SK-N-SH (cell line): ENCODE results near the gene VAV1. TPM values are rescaled to one million over a fixed set of nuclear protein-coding genes. Genes with fewer than 3 reads are reported as not detected.
"Not testable (repeated sequence)": the region's sequence is repeated elsewhere in the genome, so short reads cannot be mapped to it uniquely, and the experiment has no call there.

Experiments
- CTCF ChIA-PET: fragments of 300-600, 350-600 bp; formaldehyde crosslinking; extraction: SDS; loops from one replicate; lab custom pipeline; 2021; lab: Yijun Ruan, JAX
- POLR2A ChIA-PET: fragments of 350-600 bp; sonication (Branson Sonifier 250); formaldehyde crosslinking; extraction: SDS; loops from one replicate; lab custom pipeline; 2020; ENCODE audit warnings: antibody characterized with exemption, inconsistent platforms; lab: Yijun Ruan, JAX
- DNase-seq: peaks from one replicate; pipeline ENCODE4 v3.0.0; 2012
- H2AFZ ChIP-seq: fragments of 200-600 bp; sonication (generic); 2 replicates; pipeline ENCODE4 v1.8.1; 2016; ENCODE audit warnings: antibody characterized with exemption, mild to moderate bottlenecking, low read depth
- H3F3A ChIP-seq: fragments of 200-600 bp; sonication (generic); replicated peaks from 2 replicates; pipeline ENCODE3; 2016; ENCODE audit warnings: antibody characterized with exemption, mild to moderate bottlenecking; ENCODE audit not compliant: insufficient read depth
- H3K27ac ChIP-seq, 2 experiments: fragments of 200-500 bp in 1 of 2; fragments of 200-600 bp in 1 of 2; sonication (Bioruptor generic) in 1 of 2; sonication (generic), shearing (Covaris generic) in 1 of 2; 2 replicates each; pipeline versions ENCODE4 v1.5.1 to v1.6.1; 2014 to 2016; ENCODE audit warnings: low read depth in 2 of 2, inconsistent platforms in 1 of 2, low read length in 1 of 2, mild to moderate bottlenecking in 1 of 2, mixed read lengths in 1 of 2
- H3K27me3 ChIP-seq: fragments of 200-600 bp; sonication (generic), shearing (Covaris generic); 2 replicates; pipeline ENCODE4 v1.6.1; 2016; ENCODE audit warnings: mixed run types; ENCODE audit not compliant: insufficient read depth
- H3K36me3 ChIP-seq, 2 experiments: fragments of 200-500 bp in 1 of 2; fragments of 200-600 bp in 1 of 2; sonication (Bioruptor generic) in 1 of 2; sonication (generic) in 1 of 2; replicated peaks in 1 of 2; 2 replicates each; pipeline versions ENCODE3 to v1.5.1; 2014 to 2016; ENCODE audit warnings: low read length in 1 of 2, mild to moderate bottlenecking in 1 of 2; ENCODE audit not compliant: insufficient read depth in 2 of 2, control insufficient read depth in 1 of 2
- H3K4me1 ChIP-seq, 2 experiments: fragments of 200-500 bp in 1 of 2; fragments of 200-600 bp in 1 of 2; sonication (Bioruptor generic) in 1 of 2; sonication (generic), shearing (Covaris generic) in 1 of 2; 2 replicates each; pipeline versions ENCODE4 v1.5.1 to v1.6.1; 2014 to 2016; ENCODE audit warnings: low read depth in 1 of 2, low read length in 1 of 2, mixed run types in 1 of 2; ENCODE audit not compliant: insufficient read depth in 2 of 2, control insufficient read depth in 1 of 2
- H3K4me2 ChIP-seq: fragments of 200-600 bp; sonication (generic), shearing (Covaris generic); 2 replicates; pipeline ENCODE4 v1.6.1; 2017; ENCODE audit warnings: mixed run types
- H3K4me3 ChIP-seq, 2 experiments: fragments of 200-500 bp in 1 of 2; fragments of 200-600 bp in 1 of 2; sonication (Bioruptor generic) in 1 of 2; sonication (generic), shearing (Covaris generic) in 1 of 2; 2 replicates each; pipeline versions ENCODE4 v1.5.1 to v1.8.1; 2014 to 2016; ENCODE audit warnings: low read depth in 2 of 2, inconsistent platforms in 1 of 2, low read length in 1 of 2, mild to moderate bottlenecking in 1 of 2, mixed read lengths in 1 of 2, moderate library complexity in 1 of 2
- H3K79me2 ChIP-seq: fragments of 200-600 bp; sonication (generic); 2 replicates; pipeline ENCODE4 v1.8.1; 2017; ENCODE audit warnings: mild to moderate bottlenecking; ENCODE audit not compliant: insufficient read depth
- H3K9ac ChIP-seq: fragments of 200-600 bp; sonication (generic); 2 replicates; pipeline ENCODE4 v1.6.1; 2017; ENCODE audit warnings: mixed run types
- H3K9me2 ChIP-seq: fragments of 200-600 bp; sonication (generic); 2 replicates; pipeline ENCODE4 v1.6.1; 2017; ENCODE audit warnings: mixed run types
- H3K9me3 ChIP-seq: fragments of 200-600 bp; sonication (generic); 2 replicates; pipeline ENCODE4 v1.6.1; 2017; ENCODE audit warnings: mixed run types, mild to moderate bottlenecking, moderate library complexity
- H4K20me1 ChIP-seq: fragments of 200-600 bp; sonication (generic); 2 replicates; pipeline ENCODE4 v1.6.1; 2017; ENCODE audit warnings: mild to moderate bottlenecking, mixed run types; ENCODE audit not compliant: insufficient read depth
- ELF1 ChIP-seq: IDR thresholded peaks from 2 replicates; pipeline ENCODE4 v1.4.0; 2012
- EZH2phosphoT487 ChIP-seq: fragments of 200-600 bp; sonication (generic); IDR thresholded peaks from 2 replicates; pipeline ENCODE4 v1.6.1; 2017; ENCODE audit warnings: low read depth, mixed run types, mild to moderate bottlenecking, antibody characterized with exemption, moderate library complexity, borderline replicate concordance
- FOSL2 ChIP-seq: IDR thresholded peaks from 2 replicates; pipeline ENCODE4 v1.4.0; 2012; ENCODE audit warnings: low read depth, mild to moderate bottlenecking, moderate library complexity, borderline replicate concordance
- FOXM1 ChIP-seq: IDR thresholded peaks from 2 replicates; pipeline ENCODE4 v1.4.0; 2012; ENCODE audit warnings: low read depth, mild to moderate bottlenecking
- GABPA ChIP-seq: IDR thresholded peaks from 2 replicates; pipeline ENCODE4 v1.4.0; 2012; ENCODE audit warnings: low read depth, mild to moderate bottlenecking
- GATA2 ChIP-seq: sonication (generic); formaldehyde crosslinking; IDR thresholded peaks from 2 replicates; pipeline ENCODE4 v1.5.0; 2020; ENCODE audit warnings: mild to moderate bottlenecking, missing genetic modification reagents
- NFIC ChIP-seq: IDR thresholded peaks from 2 replicates; pipeline ENCODE4 v1.4.0; 2012; ENCODE audit warnings: borderline replicate concordance
- POLR2AphosphoS5 ChIP-seq: IDR thresholded peaks from 2 replicates; pipeline ENCODE4 v1.6.1; 2012; ENCODE audit warnings: low read depth, low read length
- RAD21 ChIP-seq: IDR thresholded peaks from 2 replicates; pipeline ENCODE4 v1.6.1; 2012; ENCODE audit warnings: mild to moderate bottlenecking, low read length
- RCOR1 ChIP-seq: fragments of 150-350 bp; IDR thresholded peaks from 2 replicates; pipeline ENCODE4 v1.6.1; 2017; ENCODE audit warnings: antibody characterized with exemption, low read length
- RXRA ChIP-seq: IDR thresholded peaks from 2 replicates; pipeline ENCODE4 v1.4.0; 2012; ENCODE audit warnings: low read depth, mild to moderate bottlenecking, borderline replicate concordance
- SMC3 ChIP-seq: IDR thresholded peaks from 2 replicates; pipeline ENCODE4 v1.6.1; 2012; ENCODE audit warnings: low read depth, low read length, improper control_type of control experiment
- TCF12 ChIP-seq: IDR thresholded peaks from 2 replicates; pipeline ENCODE4 v1.4.0; 2012
- USF2 ChIP-seq: fragments of 150-350 bp; IDR thresholded peaks from 2 replicates; pipeline ENCODE4 v1.6.1; 2017; ENCODE audit warnings: antibody characterized with exemption, low read length, low read depth, borderline replicate concordance
- YY1 ChIP-seq: IDR thresholded peaks from 2 replicates; pipeline ENCODE4 v1.4.0; 2012; ENCODE audit warnings: low read depth, mild to moderate bottlenecking
- WGBS: methylation state at CpG from one replicate; pipeline ENCODE4 v1.1.6; 2017; ENCODE audit warnings: low lambda C conversion rate; 5-methylcytosine and 5-hydroxymethylcytosine counted together
- polyA plus RNA-seq, 3 experiments: library from polyadenylated mRNA; depleted of rRNA; stranded (reverse); fragments of >200 nt; gene quantifications; 2 replicates each; pipeline ENCODE4 v1.2.3, GENCODE V29; 2012
- TF ChIP-seq, protein P1 (sequence below): fragments of 150-350 bp; IDR thresholded peaks from 2 replicates; pipeline ENCODE4 v1.6.1; 2016; ENCODE audit warnings: mild to moderate bottlenecking, low read depth, low read length
- TF ChIP-seq, protein P2 (sequence below): IDR thresholded peaks from 2 replicates; pipeline ENCODE4 v1.6.1; 2012; ENCODE audit warnings: mild to moderate bottlenecking, low read depth, low read length, moderate library complexity
- TF ChIP-seq, protein P3 (sequence below): IDR thresholded peaks from 2 replicates; pipeline ENCODE4 v1.4.0; 2012; ENCODE audit warnings: low read depth

Gene VAV1
- polyA plus RNA-seq, 1 of the 3 experiments (the other 2 are of a cell fraction), result 0.02 TPM

DNA sequence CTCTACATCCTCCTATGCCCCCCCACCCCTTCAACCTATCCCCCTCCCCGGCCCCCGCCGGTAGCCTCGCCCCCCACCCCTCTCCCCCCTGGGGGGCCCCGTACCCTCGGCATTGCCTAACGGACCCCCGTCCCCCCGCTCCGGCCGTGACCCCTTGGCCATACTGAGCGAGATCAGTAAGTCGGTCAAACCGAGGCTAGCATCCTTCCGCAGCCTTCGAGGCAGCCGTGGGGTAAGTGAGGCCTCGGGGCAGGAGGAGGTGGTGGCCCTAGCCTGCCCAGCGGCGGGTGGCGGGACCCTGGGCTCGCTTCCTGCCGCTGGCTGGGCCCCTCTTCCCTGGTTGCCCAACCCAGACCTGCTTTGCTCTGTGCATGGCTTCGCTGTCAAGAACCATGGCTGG, 26.5 kb upstream of the VAV1 start:
- no peak overlapping the region for H3K27ac ChIP-seq
- no peak overlapping the region for H3K4me2 ChIP-seq
- H3K27me3 ChIP-seq, result no peaks in the 10 kb centered on the region
- H3K4me3 ChIP-seq, result no peak overlapping the region
- no peak for DNase-seq
- no peak overlapping the region for H2AFZ ChIP-seq
- no peaks in the 10 kb centered on the region for H4K20me1 ChIP-seq
- H3K79me2 ChIP-seq, result peaks cover 27% of the 10 kb centered on the region
- peaks cover 28 to 51% of the 10 kb centered on the region in 2 experiments for H3K36me3 ChIP-seq
- H3K4me1 ChIP-seq, result peaks cover 0 to 17% of the 10 kb centered on the region in 2 experiments; a peak in 3 of 4 replicates
- no peak for TF ChIP-seq TCF12
- TF ChIP-seq RCOR1, result no peak
- TF ChIP-seq, protein P1, sequence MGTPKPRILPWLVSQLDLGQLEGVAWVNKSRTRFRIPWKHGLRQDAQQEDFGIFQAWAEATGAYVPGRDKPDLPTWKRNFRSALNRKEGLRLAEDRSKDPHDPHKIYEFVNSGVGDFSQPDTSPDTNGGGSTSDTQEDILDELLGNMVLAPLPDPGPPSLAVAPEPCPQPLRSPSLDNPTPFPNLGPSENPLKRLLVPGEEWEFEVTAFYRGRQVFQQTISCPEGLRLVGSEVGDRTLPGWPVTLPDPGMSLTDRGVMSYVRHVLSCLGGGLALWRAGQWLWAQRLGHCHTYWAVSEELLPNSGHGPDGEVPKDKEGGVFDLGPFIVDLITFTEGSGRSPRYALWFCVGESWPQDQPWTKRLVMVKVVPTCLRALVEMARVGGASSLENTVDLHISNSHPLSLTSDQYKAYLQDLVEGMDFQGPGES, result no peak
- TF ChIP-seq, protein P2, sequence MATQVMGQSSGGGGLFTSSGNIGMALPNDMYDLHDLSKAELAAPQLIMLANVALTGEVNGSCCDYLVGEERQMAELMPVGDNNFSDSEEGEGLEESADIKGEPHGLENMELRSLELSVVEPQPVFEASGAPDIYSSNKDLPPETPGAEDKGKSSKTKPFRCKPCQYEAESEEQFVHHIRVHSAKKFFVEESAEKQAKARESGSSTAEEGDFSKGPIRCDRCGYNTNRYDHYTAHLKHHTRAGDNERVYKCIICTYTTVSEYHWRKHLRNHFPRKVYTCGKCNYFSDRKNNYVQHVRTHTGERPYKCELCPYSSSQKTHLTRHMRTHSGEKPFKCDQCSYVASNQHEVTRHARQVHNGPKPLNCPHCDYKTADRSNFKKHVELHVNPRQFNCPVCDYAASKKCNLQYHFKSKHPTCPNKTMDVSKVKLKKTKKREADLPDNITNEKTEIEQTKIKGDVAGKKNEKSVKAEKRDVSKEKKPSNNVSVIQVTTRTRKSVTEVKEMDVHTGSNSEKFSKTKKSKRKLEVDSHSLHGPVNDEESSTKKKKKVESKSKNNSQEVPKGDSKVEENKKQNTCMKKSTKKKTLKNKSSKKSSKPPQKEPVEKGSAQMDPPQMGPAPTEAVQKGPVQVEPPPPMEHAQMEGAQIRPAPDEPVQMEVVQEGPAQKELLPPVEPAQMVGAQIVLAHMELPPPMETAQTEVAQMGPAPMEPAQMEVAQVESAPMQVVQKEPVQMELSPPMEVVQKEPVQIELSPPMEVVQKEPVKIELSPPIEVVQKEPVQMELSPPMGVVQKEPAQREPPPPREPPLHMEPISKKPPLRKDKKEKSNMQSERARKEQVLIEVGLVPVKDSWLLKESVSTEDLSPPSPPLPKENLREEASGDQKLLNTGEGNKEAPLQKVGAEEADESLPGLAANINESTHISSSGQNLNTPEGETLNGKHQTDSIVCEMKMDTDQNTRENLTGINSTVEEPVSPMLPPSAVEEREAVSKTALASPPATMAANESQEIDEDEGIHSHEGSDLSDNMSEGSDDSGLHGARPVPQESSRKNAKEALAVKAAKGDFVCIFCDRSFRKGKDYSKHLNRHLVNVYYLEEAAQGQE, result no peak
- TF ChIP-seq YY1, result no peak
- no peak for TF ChIP-seq EZH2phosphoT487
- no peak for TF ChIP-seq SMC3
- no peak for TF ChIP-seq USF2
- no peak for TF ChIP-seq GABPA
- no peak for TF ChIP-seq RXRA
- no peak for TF ChIP-seq ELF1
- TF ChIP-seq, protein P3, sequence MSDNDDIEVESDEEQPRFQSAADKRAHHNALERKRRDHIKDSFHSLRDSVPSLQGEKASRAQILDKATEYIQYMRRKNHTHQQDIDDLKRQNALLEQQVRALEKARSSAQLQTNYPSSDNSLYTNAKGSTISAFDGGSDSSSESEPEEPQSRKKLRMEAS, result no peak
- no peak for TF ChIP-seq FOSL2
- TF ChIP-seq POLR2AphosphoS5, result no peak
- no peak for TF ChIP-seq GATA2
- no peak for TF ChIP-seq RAD21
- TF ChIP-seq NFIC, result no peak
- no peak for TF ChIP-seq FOXM1
- POLR2A ChIA-PET, result no interaction called here
- WGBS, result 95% methylated on average over 18 of the region's 24 CpGs
- CTCF ChIA-PET, result no interaction called here
- no peaks in the 10 kb centered on the region for H3K9me3 ChIP-seq
- H3F3A ChIP-seq, result peaks cover 17% of the 10 kb centered on the region
- H3K9ac ChIP-seq, result no peak overlapping the region
- no peaks in the 10 kb centered on the region for H3K9me2 ChIP-seq

DNA sequence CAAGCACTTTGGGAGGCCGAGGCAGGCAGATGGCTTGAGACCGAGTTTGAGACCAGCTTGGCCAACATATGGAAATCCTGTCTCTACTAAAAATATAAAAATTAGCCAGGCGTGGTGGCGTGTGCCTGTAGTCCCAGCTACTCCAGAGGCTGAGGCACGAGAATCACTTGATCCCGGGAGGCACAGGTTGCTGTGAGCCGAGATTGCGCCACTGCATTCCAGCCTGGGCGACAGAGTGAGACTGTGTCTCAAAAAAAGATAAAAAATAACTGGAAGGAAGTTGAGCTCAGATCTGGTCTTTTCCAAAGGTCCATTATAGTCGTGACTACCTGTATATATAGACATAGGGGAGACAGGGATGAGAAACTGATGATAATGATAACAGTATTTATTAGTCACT, 24.0 kb upstream of the VAV1 start:
- H3K4me2 ChIP-seq, CTCF ChIA-PET, H3K79me2 ChIP-seq, H3K9me3 ChIP-seq, H3K27me3 ChIP-seq, H3K9ac ChIP-seq, H3K4me3 ChIP-seq, H4K20me1 ChIP-seq, DNase-seq, H2AFZ ChIP-seq, H3K9me2 ChIP-seq, H3K27ac ChIP-seq, POLR2A ChIA-PET: not testable (repeated sequence)
- peaks cover 0 to 17% of the 10 kb centered on the region in 2 experiments; a peak in 3 of 4 replicates for H3K4me1 ChIP-seq
- WGBS, result 89% methylated on average over 10 of the region's 10 CpGs
- H3F3A ChIP-seq, result peaks cover 11% of the 10 kb centered on the region
- peaks cover 24 to 47% of the 10 kb centered on the region in 2 experiments for H3K36me3 ChIP-seq
